ENCODE measurements around the gene STXBP2. TPM values are rescaled to one million over a fixed set of nuclear protein-coding genes. Genes with fewer than 3 reads are reported as not detected.

Gene STXBP2
- total RNA-seq, 4 donors from 2014 or later: 48.8 to 89.2 (median 70.2) TPM

GRCh38 chr19:7692417-7693088 lies 55.6 kb downstream of the STXBP2 start:
- 70 to 92% methylated on average over 13 of the region's 13 CpGs for WGBS, 2 donors
- H3K4me3 ChIP-seq (replicated peaks in 1 of 3): no peak overlapping the region
- no peaks in the 10 kb centered on the region for H3K4me1 ChIP-seq
- no peaks in the 10 kb centered on the region for H3K36me3 ChIP-seq
- TF ChIP-seq, protein P1, sequence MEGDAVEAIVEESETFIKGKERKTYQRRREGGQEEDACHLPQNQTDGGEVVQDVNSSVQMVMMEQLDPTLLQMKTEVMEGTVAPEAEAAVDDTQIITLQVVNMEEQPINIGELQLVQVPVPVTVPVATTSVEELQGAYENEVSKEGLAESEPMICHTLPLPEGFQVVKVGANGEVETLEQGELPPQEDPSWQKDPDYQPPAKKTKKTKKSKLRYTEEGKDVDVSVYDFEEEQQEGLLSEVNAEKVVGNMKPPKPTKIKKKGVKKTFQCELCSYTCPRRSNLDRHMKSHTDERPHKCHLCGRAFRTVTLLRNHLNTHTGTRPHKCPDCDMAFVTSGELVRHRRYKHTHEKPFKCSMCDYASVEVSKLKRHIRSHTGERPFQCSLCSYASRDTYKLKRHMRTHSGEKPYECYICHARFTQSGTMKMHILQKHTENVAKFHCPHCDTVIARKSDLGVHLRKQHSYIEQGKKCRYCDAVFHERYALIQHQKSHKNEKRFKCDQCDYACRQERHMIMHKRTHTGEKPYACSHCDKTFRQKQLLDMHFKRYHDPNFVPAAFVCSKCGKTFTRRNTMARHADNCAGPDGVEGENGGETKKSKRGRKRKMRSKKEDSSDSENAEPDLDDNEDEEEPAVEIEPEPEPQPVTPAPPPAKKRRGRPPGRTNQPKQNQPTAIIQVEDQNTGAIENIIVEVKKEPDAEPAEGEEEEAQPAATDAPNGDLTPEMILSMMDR (IDR thresholded peaks at IDR 0.05): no peak
- TF ChIP-seq POLR2A (IDR thresholded peaks at IDR 0.05): no peak
- no peak overlapping the region for H3K27ac ChIP-seq
- H3K27me3 ChIP-seq: no peaks in the 10 kb centered on the region
- no peak for DNase-seq
- intact Hi-C loops (cut with DNase I): no loop called here
- H3K9me3 ChIP-seq: no peaks in the 10 kb centered on the region

GRCh38 chr19:7694499-7694898 lies 57.6 kb downstream of the STXBP2 start:
- H3K4me1 ChIP-seq: no peaks in the 10 kb centered on the region
- H3K4me3 ChIP-seq (replicated peaks in 1 of 3): no peak overlapping the region
- no peaks in the 10 kb centered on the region for H3K9me3 ChIP-seq
- WGBS, 2 donors: 64 to 74% methylated on average over 4 of the region's 4 CpGs
- H3K36me3 ChIP-seq: no peaks in the 10 kb centered on the region
- intact Hi-C loops (cut with DNase I): no loop called here
- TF ChIP-seq, protein P1 (IDR thresholded peaks at IDR 0.05): no peak
- no peak for TF ChIP-seq POLR2A (IDR thresholded peaks at IDR 0.05)
- no peak overlapping the region for H3K27ac ChIP-seq
- no peaks in the 10 kb centered on the region for H3K27me3 ChIP-seq
- no peak for DNase-seq

Small RNA genes lying within 50 kb of the gene (microRNA-seq; reads per million reads assigned to microRNA genes)
- not detected for gene MIR6792

Small RNA genes lying within 50 kb of the gene (small RNA-seq; reads per million reads assigned to genes)
- not detected for gene MIR6792

Other genes with a start within 250 kb of the STXBP2 start
- 10 to 100 TPM in 1 of 4 donors, 1 to 10 TPM in 3; 2.3 to 11.5 (median 5.5) TPM for gene PEX11G, start 148.1 kb upstream of the STXBP2 start, total RNA-seq
- gene ZNF358, start 121.0 kb upstream of the STXBP2 start, total RNA-seq: 100 to 1,000 TPM in 1 of 4 donors, 10 to 100 TPM in 3; 57.6 to 102 (median 69.5) TPM
- 10 to 100 TPM in 3 of 4 donors, 1 to 10 TPM in 1; 9.1 to 25.0 (median 14.5) TPM for gene MCOLN1, start 114.5 kb upstream of the STXBP2 start, total RNA-seq
- 10 to 100 TPM; 53.2 to 93.9 (median 84.1) TPM for gene PNPLA6, start 101.4 kb upstream of the STXBP2 start, total RNA-seq
- 10 to 100 TPM in 3 of 4 donors, 1 to 10 TPM in 1; 9.0 to 25.4 (median 14.2) TPM for gene CAMSAP3, start 41.2 kb upstream of the STXBP2 start, total RNA-seq
- 10 to 100 TPM; 53.7 to 77.2 (median 55.4) TPM for gene XAB2, start 7.6 kb upstream of the STXBP2 start, total RNA-seq
- 10 to 100 TPM in 3 of 4 donors, 1 to 10 TPM in 1; 6.0 to 45.5 (median 13.9) TPM for gene PET100, start 7.3 kb upstream of the STXBP2 start, total RNA-seq
- 1 to 10 TPM in 2 of 4 donors, not detected in 2; 1.1 to 1.3 TPM for gene PCP2, start 3.4 kb upstream of the STXBP2 start, total RNA-seq
- not detected for gene RETN, start 31.9 kb downstream of the STXBP2 start, total RNA-seq
- 1 to 10 TPM in 1 of 4 donors, under 1 TPM in 1, not detected in 2; 0.54 to 1.7 TPM for gene MCEMP1, start 40.0 kb downstream of the STXBP2 start, total RNA-seq
- 100 to 1,000 TPM in 2 of 4 donors, 10 to 100 TPM in 2; 46.8 to 111 (median 93.1) TPM for gene TRAPPC5, start 43.7 kb downstream of the STXBP2 start, total RNA-seq
- not detected for gene FCER2, start 65.0 kb downstream of the STXBP2 start, total RNA-seq
- 1 to 10 TPM in 2 of 4 donors, under 1 TPM in 2; 0.22 to 2.0 (median 0.81) TPM for gene CLEC4G, start 95.0 kb downstream of the STXBP2 start, total RNA-seq
- 1 to 10 TPM; 1.5 to 6.4 (median 3.3) TPM for gene CD209, start 110.4 kb downstream of the STXBP2 start, total RNA-seq
- under 1 TPM in 1 of 4 donors, not detected in 3; 0.13 TPM for gene CLEC4M, start 126.1 kb downstream of the STXBP2 start, total RNA-seq
- 10 to 100 TPM in 3 of 4 donors, 1 to 10 TPM in 1; 9.8 to 29.3 (median 21.8) TPM for gene EVI5L, start 193.1 kb downstream of the STXBP2 start, total RNA-seq
- gene PRR36, start 237.3 kb downstream of the STXBP2 start, total RNA-seq: under 1 TPM; 0.13 to 0.45 (median 0.20) TPM

Measured in thyroid gland (tissue), 4 donors.